GM13976 (cell line): Measurements from ENCODE around the gene HS6ST1.

Source experiments
- DNase-seq: peaks from one replicate; pipeline ENCODE4 v3.0.0; 2012; ENCODE audit warnings: low spot score
- in situ Hi-C: fragments of 300-500 bp; cut with MboI; formaldehyde crosslinking; loops from one replicate; pipeline ENCODE4 v1.12.0; 2022; ENCODE audit warnings: low sequenced_read_pairs, mixed read lengths, inconsistent platforms; ENCODE audit not compliant: unreplicated experiment
- TF ChIP-seq, protein P1 (sequence below): IDR thresholded peaks from 2 replicates; pipeline ENCODE4 v1.5.1; 2012; ENCODE audit warnings: borderline replicate concordance, mild to moderate bottlenecking; ENCODE audit not compliant: insufficient read depth; ENCODE audit errors: extremely low read depth, missing control alignments, control extremely low read depth

Gene HS6ST1

DNA sequence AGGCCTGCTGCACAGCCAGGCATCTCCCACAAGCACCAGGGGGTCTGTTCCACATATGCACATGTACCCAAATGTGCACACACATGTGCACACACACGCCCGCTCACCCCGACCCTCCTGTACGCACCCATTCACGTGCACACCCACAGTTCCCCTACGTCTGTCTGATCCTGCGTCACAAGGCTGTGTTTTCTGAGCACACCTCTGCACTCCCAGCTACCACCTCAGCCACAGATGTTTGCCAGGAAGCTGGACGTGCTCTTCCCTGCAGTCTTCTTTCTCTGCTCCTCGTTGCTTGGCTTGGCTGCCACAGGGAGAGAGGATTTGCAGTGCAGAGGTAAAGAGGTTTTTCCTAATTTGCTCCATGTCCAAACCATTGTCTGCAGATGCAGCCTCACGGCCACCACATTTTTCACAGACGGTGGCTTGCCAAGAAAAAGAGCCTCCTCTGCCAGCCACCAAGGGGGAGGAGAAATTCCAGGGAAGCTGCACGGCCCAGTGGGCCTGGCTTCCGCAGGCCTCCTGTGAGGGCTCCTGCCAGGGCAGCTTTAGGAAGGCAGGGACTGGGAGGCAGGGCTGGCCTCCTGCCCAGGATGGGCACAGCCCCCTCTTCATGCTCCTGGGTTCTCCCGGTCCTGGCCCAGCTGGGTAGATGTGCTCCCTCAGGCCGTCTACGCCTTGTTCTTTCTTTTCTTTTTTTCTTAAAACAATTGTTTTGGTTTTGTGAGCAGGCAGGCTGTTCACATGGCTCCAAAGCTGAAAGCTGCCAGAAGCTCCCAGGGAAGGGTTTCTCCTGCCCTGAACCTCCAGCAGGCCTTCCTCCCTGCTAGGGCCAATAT lies 29.3 kb upstream of the HS6ST1 start:
- DNase-seq = no peak
- in situ Hi-C loops = no loop called here
- TF ChIP-seq, protein P1, sequence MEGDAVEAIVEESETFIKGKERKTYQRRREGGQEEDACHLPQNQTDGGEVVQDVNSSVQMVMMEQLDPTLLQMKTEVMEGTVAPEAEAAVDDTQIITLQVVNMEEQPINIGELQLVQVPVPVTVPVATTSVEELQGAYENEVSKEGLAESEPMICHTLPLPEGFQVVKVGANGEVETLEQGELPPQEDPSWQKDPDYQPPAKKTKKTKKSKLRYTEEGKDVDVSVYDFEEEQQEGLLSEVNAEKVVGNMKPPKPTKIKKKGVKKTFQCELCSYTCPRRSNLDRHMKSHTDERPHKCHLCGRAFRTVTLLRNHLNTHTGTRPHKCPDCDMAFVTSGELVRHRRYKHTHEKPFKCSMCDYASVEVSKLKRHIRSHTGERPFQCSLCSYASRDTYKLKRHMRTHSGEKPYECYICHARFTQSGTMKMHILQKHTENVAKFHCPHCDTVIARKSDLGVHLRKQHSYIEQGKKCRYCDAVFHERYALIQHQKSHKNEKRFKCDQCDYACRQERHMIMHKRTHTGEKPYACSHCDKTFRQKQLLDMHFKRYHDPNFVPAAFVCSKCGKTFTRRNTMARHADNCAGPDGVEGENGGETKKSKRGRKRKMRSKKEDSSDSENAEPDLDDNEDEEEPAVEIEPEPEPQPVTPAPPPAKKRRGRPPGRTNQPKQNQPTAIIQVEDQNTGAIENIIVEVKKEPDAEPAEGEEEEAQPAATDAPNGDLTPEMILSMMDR = no peak

GRCh38 chr2:128347171-128347558 lies 28.5 kb upstream of the HS6ST1 start:
- in situ Hi-C loops = no loop called here
- DNase-seq = no peak
- TF ChIP-seq, protein P1 = no peak

GRCh38 chr2:128346291-128347170 lies 27.9 kb upstream of the HS6ST1 start:
- TF ChIP-seq, protein P1 = no peak
- in situ Hi-C loops = no loop called here
- DNase-seq = peak; percentile 25

DNA sequence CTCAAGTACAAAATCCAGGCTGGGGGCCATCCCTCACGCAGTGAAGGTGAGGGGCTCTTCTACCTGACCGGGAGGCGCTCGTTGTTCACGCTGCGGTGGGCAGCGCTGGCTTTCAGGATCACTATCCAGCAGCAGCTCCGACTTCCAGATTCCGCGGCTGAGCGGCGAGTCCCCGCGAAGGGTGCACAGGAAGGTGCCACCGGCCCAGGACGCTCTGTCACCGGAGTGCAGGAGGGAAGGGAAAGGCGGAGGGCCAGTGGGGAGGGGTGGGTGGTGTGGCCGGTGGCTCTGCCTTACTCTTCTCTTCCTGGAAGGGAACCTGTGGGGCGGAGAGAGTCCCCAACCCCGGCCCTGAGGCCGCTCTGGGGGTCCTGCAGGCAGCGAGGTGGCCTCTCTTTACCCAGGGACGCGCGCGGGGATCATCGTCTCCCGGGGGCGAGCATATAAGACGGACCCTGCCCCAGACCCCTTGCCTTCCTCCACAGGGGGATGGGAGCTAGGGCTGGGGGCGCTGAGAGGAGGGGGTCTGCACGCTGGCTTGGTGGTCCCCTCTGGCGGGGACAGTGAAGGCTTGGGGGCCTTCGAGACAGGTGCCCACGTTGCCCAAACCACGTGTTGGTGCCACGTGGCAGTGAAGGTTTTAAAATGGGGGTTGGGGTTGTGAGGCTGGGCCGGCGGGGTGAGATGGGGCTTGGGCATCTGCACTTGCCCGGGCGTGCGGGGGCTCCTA lies 26.9 kb upstream of the HS6ST1 start:
- no peak for DNase-seq
- in situ Hi-C loops = no loop called here
- TF ChIP-seq, protein P1 = no peak

GRCh38 chr2:128344101-128344500 lies 25.4 kb upstream of the HS6ST1 start:
- TF ChIP-seq, protein P1 = no peak
- in situ Hi-C loops = no loop called here

GRCh38 chr2:128343459-128343858 lies 24.8 kb upstream of the HS6ST1 start:
- in situ Hi-C loops = no loop called here
- DNase-seq = no peak
- TF ChIP-seq, protein P1 = no peak

More at GRCh38 chr2:128344101-128344500, 25.4 kb upstream of the HS6ST1 start:
- no peak for DNase-seq
